GM19463 (cell line): Measurements from ENCODE around the gene SMYD4.
A peak's percentile ranks its signal among the peaks of the same experiment; 100 is the strongest.

ENCODE experiments used
- ATAC-seq: cut with Tn5 transposase; IDR thresholded peaks from one replicate; pipeline ENCODE4 v1.9.1; 2021; ENCODE audit warnings: mild to moderate bottlenecking, moderate library complexity; ENCODE audit not compliant: unreplicated experiment

The SMYD4 gene

DNA sequence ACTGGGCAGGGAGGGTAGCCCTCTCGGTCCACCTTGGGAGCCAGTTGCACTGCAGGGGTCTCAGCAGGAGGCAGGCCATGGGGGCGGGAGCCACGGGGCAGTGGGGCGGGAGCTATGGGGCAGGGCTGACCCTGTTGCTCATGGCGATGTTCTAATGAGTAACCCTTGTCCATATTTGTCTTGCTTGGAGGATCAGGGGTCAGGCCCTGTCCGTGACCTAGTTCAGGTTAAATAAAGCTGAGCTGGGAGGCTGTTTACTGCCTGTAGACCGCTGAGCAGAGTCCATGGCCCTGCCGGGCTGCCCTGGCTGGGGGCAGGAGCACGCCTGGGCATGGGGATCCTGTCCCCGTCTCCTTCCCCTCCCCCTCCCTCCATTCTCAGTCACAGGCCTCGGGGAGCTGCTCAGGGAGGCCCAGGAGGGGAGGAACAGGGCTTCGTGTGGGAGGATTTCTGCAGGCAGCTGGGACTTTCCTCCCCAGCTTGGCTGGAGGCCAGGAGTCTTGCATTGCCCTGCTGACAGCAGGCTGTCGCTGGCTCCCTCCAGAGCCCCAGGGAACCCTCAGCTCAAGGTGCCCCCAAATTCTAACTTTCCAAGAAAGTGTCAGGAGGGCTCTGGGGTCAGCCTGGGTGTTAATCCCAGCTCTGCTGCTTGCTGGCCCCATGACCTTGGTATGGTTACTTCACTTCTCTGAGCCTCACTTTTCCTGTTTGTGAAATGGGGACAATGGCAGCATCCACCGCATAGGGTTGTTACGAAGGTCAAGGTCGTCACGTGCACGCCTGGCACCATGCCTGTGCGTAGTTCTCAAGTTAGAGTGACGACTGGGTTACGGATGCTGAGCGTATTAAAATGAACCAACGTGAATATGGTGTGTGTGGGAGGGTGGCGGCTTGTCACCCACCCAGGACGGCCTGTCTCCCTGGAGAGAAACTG is 93.1 kb downstream of the SMYD4 start:
- ATAC-seq, result peak; percentile 44

DNA sequence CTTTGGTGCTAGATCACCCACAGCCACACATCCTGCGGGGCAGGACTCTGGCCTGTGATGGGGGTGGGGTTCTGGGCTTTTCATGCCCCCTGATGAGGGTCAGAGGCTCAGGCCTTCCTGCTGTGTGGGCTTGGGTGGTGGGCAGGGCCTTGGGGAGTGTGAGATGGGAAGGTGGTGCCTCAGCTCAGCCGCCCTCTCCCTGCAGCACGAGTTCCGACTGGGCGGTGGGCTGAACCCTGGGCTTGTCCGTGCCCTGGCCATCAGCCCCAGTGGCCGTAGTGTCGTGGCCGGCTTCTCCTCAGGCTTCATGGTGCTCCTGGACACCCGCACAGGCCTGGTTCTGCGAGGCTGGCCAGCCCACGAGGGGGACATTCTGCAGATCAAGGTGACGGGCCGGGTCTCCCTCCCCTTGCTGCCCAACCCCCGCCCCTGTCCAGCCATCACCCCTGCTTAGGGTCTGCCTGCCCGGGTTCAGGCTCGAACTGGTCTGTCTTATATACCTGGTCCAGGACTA is 93.8 kb downstream of the SMYD4 start:
- no peak for ATAC-seq

- no peak for ATAC-seq
Measured at GRCh38 chr17:1735418-1735817, 94.3 kb downstream of the SMYD4 start.

DNA sequence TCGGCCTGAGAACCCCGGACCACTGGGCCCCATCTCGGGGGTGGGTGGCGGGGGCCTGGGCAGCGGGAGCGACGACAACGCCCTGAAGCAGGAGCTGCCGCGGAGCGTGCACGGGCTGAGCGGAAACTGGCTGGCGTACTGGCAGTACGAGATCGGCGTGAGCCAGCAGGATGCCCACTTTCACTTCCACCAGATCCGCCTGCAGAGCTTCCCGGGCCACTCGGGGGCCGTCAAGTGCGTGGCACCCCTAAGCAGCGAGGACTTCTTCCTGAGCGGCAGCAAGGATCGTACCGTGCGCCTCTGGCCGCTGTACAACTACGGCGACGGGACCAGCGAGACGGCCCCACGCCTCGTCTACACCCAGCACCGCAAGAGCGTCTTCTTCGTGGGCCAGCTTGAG is 95.9 kb downstream of the SMYD4 start:
- ATAC-seq, result no peak

GRCh38 chr17:1732833-1733321 is 96.8 kb downstream of the SMYD4 start:
- no peak for ATAC-seq

GRCh38 chr17:1732241-1732832 is 97.4 kb downstream of the SMYD4 start:
- ATAC-seq, result no peak

GRCh38 chr17:1731194-1731506 is 98.6 kb downstream of the SMYD4 start:
- ATAC-seq, result no peak

DNA sequence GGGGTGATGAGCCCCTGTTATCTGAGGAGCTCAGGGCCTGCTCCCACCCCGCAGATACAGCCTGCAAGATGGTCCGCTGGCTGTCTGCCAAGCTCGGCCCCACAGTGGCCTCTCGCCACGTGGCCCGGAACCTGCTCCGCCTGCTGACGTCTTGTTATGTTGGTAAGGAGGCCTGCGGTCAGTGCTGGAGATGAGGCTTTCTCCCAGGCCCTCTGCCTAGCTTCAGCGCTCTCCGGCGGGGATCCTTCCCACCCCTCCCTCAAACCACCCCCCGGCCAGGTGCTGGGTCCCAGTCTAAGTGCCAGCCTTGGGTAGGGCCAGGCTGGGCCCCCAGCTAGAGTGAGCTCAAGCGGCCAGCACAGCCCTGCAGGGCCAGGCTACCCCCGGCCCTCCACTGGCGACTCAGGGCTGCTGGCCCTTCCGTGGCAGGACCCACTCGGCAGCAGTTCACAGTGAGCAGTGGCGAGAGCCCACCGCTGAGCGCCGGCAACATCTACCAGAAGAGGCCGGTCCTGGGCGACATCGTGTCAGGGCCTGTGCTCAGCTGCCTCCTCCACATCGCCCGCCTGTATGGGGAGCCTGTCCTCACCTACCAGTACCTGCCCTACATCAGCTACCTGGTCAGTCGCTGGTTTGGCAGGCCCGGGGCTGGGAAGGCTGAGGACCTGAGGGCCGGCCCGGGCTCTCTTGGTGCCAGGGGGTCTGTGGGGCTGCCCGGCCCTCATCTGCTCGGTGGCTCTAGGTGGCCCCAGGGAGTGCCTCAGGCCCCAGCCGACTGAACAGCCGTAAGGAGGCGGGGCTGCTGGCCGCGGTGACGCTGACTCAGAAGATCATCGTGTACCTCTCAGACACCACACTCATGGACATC is 99.1 kb downstream of the SMYD4 start:
- no peak for ATAC-seq

DNA sequence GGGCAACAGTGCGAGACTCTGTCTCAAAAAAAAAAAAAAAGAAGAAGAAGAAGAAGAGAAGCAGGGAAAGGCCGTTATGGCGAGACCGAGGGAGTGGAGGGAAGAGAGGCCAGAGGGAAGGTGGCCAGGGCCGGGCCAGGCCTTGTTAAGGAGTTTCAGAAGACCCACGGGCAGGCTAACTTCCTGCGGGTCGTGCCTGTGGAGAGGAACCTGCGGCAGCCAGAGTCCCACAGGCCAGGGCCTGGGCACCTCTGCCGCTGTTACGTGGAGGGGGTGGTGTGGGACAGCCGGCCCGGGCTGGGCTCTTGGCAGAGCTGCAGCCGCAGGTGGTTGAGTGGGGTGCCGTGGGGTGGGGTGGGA is 99.8 kb downstream of the SMYD4 start:
- ATAC-seq, result no peak
